WTC11 (cell line): ENCODE results near the gene COA5.

Source experiments
- CTCF ChIP-seq: fragments of 200-600 bp; IDR thresholded peaks from 2 replicates; pipeline ENCODE4 v1.8.0; 2022; ENCODE audit warnings: antibody characterized with exemption
- ERG ChIP-seq: fragments of 250-450 bp; sonication (Bioruptor Pico); IDR thresholded peaks from 2 replicates; pipeline ENCODE4 v1.8.0; 2021; ENCODE audit warnings: mild to moderate bottlenecking
- GABPB1 ChIP-seq: sonication (generic); formaldehyde crosslinking; IDR thresholded peaks from 2 replicates; pipeline ENCODE4 v1.8.1; 2023; ENCODE audit warnings: mild to moderate bottlenecking, missing genetic modification reagents
- JUN ChIP-seq: sonication (generic); formaldehyde crosslinking; IDR thresholded peaks from 2 replicates; pipeline ENCODE4 v1.8.0; 2023; ENCODE audit warnings: mild to moderate bottlenecking, missing genetic modification reagents
- ZNF232 ChIP-seq: sonication (generic); formaldehyde crosslinking; IDR thresholded peaks from 2 replicates; pipeline ENCODE4 v1.8.0; 2022; ENCODE audit warnings: mild to moderate bottlenecking, missing genetic modification reagents

- TF ChIP-seq CTCF (no peak), ZNF232 (CRISPR knock-in tag) (no peak), JUN (CRISPR knock-in tag) (no peak), GABPB1 (no peak), ERG (CRISPR knock-in tag) (no peak)
These were observed 42.9 kb downstream of the COA5 start for GRCh38 chr2:98565286-98565860.
